Measurements from ENCODE around the gene DDA1.
"Not testable (repeated sequence)": the region's sequence is repeated elsewhere in the genome, so short reads cannot be mapped to it uniquely, and the experiment has no call there.

DDA1 gene

GRCh38 chr19:17347877-17348276 is 38.5 kb downstream of the DDA1 start:
- DNase-seq (ENCODE audit: low spot score) = no peak

- DNase-seq (ENCODE audit: low spot score) = no peak
Measured at GRCh38 chr19:17348700-17349099, 39.3 kb downstream of the DDA1 start.

- DNase-seq (ENCODE audit: low spot score) = no peak
Measured at GRCh38 chr19:17351815-17352435, 42.6 kb downstream of the DDA1 start.

- DNase-seq (ENCODE audit: low spot score) = no peak
Measured at GRCh38 chr19:17352608-17353280, 43.4 kb downstream of the DDA1 start.

GRCh38 chr19:17353386-17353785 is 44.0 kb downstream of the DDA1 start:
- DNase-seq (ENCODE audit: low spot score) = no peak

- no peak for DNase-seq (ENCODE audit: low spot score)
Measured at GRCh38 chr19:17357078-17357666, 47.8 kb downstream of the DDA1 start.

GRCh38 chr19:17357724-17358123 is 48.4 kb downstream of the DDA1 start:
- DNase-seq (ENCODE audit: low spot score) = no peak

- DNase-seq (ENCODE audit: low spot score) = no peak
Measured at GRCh38 chr19:17358395-17358794, 49.0 kb downstream of the DDA1 start.

- no peak for DNase-seq (ENCODE audit: low spot score)
Measured at GRCh38 chr19:17359905-17360800, 50.8 kb downstream of the DDA1 start.

- not testable (repeated sequence) for DNase-seq (ENCODE audit: low spot score)
Measured at GRCh38 chr19:17363852-17364605, 54.7 kb downstream of the DDA1 start.

- no peak for DNase-seq (ENCODE audit: low spot score)
Measured at GRCh38 chr19:17365361-17365760, 56.0 kb downstream of the DDA1 start.

GRCh38 chr19:17370026-17370587 is 60.7 kb downstream of the DDA1 start:
- DNase-seq (ENCODE audit: low spot score) = no peak

Measured in activated CD4-positive, alpha-beta T cell treated with anti-CD3 and anti-CD28 coated beads, Interleukin-2, Interleukin-4, amounts not matched to agents 100 ng/mL and 50 ng/mL, durations not matched to agents 16 hours and 8 hours (primary cell).